GM18502 (cell line): ENCODE measurements around the gene REL.
"Not testable (repeated sequence)": the region's sequence is repeated elsewhere in the genome, so short reads cannot be mapped to it uniquely, and the experiment has no call there.

Source experiments
- ATAC-seq: cut with Tn5 transposase; IDR thresholded peaks from one replicate; pipeline ENCODE4 v1.9.1; 2021; ENCODE audit warnings: mild to moderate bottlenecking; ENCODE audit not compliant: unreplicated experiment, poor library complexity

Gene REL

DNA sequence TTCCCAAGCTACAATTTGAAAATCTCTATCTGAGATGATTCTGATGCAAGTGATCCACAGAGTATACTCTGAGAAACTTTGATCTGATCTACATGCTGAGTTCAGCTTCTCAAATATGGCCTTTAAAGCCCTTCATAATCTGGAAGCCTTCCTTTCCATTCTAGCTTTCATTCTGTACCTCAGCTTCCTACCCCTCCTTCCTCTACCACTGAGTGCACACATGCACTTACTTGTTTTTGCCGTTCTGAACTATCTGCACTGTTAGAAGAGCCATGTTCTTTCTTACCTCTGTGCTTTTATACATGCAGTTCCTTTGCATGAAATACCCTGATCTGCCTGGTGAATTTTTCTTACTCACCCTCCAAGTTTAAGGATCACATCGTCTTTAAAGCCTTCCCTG, 25.0 kb downstream of the REL start:
- no peak for ATAC-seq

DNA sequence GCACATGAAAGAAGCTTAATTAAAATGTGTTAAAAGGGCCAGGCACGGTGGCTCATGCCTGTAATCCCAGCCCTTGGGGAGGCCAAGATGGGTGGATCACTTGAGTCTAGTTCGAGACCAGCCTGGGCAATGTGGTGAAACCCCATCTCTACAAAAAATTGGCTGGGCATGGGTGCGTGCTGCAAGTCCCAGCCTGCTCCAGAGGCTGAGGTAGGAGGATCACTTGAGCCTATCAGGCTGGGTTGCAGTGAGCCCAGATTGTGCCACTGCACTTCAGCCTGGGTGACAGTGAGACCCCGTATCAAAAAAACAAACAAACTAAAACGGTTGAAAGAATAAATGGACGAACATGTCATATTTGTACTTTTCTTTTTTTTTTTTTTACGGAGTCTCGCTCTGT, 26.0 kb downstream of the REL start:
- no peak for ATAC-seq

DNA sequence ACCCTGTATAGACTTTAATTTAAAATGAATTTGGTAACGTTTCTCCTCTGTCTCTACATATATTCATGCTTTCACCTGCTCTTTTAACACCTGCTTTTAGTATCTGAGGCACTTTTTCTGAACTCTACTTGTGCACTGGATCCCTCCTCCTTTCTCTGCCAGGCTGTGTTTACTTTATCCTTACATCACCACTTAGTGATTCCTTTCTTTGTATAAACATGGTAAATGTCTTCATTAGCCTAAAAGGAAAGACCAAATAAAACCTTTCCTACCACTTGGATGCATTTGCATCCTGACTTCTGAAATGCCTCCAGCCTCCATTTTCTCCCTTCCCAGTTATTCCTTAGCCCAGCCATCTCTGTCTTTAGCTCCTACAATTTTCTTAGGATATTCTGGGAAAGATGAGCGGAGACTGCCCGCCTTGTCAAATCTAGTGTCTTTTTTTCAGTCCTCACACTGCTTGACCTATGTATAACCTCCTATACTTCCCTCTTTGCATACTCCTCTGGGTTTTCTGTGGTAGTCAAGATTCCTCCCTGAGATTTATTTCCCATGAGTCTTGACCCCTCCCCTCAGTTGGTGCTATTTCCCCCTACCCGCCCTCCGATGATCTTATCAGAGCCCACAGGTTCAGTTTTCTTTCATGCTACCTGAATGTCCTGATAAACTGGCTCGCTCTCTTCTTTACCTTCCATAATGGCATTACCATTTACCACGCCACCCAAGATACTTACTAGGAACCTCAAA, 44.8 kb downstream of the REL start:
- ATAC-seq = no peak

DNA sequence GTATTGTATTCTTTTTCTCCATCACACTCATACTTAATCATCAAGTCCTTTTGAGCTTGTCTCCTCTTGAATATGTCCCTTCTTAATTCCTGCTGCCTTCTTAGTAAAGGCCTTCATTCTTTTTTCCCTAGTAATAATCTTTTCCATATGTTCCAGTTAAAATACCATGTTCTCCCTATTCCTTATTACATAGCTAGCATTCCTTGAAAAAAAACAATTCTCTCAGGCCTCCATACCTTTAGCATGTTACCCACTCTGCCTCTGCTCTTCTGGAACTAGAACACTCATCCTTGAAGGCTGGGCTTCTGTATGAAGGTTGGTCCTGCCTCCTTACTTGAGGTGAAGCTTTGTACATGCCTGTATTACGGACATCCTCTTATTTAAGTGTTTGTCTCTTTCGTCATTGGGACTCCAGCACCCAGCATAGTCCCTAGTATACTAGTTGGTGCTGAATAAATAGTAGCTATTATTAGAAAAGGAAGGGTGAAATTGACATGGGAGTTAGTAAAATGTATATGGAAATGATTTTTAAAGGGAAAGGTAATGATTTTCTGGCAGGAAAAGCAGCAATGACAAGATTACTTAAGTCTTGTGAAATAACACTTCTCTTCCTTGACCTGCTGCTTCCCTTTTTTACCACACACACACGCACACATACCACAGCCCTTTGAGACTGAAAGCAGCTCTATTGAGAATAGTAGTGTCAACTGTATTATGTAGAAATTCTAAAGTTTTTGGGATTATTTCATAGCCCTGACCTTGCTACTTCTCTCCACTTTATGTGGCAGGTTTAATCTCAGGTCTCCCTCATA, 45.6 kb downstream of the REL start:
- ATAC-seq = no peak

DNA sequence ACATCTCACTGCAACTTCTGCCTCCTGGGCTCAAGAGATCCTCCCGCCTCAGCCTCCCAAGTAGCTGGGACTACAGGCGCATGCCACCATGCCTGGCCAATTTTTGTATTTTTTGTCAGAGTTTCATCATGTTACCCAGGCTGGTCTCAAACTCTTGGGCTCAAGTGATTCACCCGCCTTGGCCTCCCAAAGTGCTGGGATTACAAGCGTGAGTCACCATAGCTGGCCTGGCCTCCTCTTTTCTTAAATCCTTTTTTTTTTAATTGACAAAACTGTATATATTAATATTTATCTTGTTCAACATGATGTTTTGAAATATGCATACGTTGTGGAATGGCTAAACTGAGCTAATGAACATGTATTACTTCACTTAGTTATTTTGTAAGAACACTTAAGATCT, 50.7 kb downstream of the REL start:
- not testable (repeated sequence) for ATAC-seq

DNA sequence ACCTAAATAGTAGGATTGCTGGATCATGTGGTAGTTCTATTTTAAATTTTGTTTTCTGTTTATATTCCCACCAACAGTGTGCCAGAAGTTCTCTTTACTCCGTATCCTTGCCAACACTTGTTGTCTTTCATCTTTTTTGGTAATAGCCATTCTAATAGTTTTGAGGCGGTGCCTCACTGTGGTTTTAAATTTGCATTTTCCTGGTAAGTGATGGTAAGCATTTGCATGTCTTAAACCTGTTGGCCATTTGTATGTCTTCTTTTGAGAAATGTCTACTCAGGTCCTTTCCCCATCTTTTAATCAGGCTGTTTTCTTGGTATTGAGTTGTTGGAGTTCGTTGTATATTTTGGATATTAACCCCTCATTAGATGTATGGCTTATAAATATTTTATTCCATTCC, 51.6 kb downstream of the REL start:
- ATAC-seq = no peak

DNA sequence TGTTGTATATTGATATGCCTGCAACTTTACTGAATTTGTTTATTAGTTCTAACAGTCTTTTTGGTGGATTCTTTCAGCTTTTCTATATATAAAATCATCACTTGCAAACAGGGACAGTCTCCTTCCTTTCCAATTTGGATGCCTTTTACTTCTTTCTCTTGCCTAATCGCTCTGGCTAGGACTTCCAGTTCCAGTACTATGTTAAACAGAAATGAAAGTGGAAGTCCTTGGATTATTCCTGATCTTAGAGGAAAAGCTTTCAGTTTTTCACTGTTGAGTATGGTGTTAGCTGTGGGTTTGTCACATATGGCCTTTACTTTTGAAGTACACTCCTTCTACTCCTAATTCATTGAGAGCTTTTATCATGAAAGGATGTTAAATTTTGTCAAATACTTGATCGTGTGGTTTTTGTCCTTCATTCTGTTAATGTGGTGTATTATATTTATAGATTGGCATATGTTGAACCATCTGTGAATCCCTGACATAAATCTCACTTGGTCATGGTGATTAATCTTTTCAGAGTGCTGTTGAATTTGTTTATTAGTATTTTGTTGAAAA, 52.9 kb downstream of the REL start:
- no peak for ATAC-seq

DNA sequence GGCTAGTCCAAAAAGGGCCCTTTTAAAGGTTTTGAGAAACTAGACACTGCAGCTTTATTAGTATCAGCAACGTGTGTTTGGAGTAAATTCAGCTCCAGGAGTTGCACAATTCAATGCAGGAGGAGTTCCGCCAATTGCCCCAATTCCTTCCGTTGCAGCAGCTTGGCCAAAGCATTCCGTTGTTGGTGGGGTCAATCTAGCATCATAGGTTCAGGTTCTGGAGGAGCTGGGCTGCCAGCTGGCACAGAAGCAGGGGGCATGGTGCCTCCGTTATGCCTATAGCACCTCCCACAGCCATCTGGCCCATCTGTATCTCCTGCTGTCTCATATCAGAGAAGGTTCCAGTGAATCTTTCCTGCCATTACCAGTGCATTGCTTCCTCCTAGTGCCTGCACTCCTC, 55.4 kb downstream of the REL start:
- no peak for ATAC-seq

DNA sequence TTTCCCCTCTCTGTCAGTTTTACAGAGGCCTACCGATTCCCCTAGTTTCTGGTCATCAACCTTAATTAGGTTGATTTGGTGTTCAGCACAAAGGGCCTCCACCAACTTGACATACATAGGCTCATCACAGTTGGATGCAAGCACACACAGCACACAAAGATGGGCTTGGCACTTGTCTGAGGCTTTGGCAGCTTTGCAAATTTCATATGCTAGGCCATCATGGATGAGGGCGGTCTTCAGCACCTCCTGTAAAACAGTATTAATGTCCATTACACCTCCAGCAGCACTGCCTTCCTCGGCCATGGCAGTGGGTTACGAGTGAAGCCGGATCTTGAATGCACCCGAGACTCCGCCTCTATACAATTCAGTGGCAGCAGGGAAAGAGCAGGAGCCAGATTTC, 56.9 kb downstream of the REL start:
- ATAC-seq = no peak

DNA sequence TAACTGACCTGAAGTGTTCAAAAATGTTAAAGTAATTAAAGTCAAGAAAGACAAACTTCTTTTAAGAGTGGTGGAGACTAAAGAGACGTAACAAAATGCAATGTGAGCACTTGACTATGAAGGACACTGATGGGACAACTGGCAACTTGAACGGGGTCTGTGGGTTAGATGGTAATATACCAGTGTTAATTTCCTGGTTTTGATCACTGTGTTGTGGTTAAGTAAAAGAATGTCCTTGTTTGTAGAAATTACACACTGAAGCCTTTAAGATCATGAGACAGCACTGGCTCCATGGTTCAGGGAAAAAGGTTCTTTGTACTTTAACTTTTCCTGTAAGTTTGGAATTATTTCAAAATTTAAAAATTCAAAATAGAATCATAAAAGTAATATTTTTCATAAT, 58.2 kb downstream of the REL start:
- no peak for ATAC-seq

DNA sequence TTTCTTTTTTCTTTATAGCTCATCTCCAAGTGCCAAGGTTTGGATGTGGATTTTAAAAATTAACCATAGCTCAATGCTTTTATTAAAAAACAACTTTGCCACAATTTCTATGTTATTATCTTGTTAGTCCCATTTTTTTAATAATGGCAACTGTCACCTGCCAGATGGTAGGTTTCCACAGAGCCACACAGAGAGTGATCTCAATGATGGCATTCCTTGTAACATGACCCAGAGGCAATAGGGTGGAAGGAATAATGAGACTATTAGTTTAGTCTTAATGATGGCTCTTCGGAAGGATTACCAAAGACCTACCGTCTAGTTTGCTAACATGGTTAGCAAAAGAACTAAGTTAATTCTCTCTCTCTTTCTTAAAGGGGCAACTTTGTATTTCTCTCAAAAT, 64.0 kb downstream of the REL start:
- ATAC-seq = no peak

DNA sequence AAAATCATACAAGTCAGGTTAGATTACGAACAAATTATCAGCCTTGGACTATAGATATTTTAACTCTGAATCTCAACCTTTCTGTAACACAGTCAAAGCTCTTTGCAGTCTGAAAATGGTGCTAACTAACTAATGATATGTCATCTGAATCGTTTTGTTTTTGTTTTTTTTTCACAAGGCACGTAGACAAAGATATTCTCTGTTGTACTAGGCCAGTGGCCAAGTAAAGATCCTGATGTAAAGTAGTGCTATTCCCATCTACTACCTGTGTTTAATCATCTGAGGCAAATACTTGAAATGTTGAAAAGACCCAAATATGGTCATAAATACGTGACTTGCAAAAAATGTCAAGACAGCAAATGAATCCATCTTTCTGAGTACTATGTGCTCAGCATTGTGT, 65.7 kb downstream of the REL start:
- no peak for ATAC-seq

DNA sequence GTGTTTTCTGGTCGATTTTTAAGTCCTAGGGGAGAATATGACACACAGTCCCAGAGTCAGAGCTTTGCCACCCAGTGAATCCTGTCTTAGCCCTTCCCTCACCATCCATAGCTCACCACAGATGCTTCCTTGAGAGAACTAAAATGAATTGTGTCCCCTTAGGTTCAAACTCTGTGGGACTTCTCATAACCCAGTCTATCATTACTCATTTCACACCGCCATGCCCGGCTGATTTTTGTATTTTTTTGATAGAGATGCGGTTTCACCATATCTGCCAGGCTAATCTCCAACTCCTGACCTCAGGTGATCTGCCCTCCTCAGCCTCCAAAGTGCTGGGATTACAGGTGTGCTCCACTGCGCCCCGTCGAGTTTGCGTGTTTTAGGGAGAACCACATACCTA, 66.8 kb downstream of the REL start:
- ATAC-seq = no peak

DNA sequence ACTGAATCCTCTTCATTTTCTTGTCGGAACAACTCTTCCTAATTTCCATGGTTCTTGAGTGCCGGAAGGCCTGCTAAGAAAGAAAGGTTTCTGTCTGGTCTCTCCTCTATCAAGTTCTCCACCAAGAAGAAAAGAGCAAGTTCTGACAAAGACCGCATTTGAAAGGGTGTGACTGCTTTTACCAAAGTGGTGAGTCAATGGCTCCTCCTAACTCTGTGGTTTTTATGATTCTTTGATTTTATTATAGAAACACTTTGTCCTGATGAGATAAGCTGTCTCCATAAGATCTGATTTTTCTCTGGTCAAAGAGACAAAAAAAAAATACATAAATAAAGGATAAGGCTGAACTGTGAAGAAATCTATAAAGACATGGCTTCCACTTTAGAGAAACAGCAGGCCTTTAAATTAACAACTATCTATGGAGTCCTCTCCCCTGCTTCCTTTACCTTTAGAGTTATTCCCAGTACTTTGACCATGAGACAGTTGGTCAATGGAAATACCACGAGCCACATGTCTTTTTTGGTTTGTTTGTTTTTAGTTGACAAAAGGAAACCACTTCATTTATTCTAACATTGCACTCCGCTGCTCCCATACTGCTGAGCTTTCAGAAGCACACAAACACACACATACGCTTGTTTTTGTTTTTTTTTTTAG, 67.7 kb downstream of the REL start:
- ATAC-seq = no peak

DNA sequence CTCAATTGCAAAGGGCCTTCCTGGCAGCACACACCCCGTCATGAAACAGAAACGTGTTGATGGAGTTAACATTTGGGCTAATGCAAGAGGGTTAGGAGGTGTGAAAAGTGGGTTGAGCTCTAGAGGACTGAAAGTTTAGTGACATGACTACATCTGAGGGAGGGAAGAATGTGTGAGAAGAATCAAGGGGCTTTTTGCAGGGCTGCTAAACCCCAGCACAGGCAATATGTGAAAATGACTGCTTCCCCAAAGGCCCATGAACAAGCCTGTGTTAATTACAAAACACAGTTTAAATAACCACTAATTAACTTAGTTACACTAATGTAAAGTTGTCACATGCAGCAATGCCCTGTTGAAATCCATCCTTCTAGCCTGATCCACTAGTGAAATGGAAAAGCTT, 72.8 kb downstream of the REL start:
- no peak for ATAC-seq

DNA sequence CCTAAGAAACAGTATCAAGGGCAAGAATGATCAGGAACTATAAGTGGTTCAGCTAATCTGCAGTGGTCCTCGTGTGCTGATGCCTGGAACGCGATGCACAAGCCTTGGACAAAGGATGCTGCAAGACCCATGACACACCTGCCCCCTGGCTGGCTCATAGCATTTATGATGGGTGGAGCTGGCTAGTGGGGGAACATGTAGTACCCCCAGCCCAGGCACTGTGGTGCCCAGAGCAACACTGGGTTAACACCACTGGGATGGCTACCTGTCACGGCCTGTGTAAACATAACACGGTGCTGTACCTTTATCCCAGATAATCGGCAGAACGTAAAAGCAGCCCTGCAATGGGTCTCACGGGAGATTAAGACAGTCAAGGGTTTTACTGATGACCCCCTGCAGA, 75.8 kb downstream of the REL start:
- no peak for ATAC-seq

DNA sequence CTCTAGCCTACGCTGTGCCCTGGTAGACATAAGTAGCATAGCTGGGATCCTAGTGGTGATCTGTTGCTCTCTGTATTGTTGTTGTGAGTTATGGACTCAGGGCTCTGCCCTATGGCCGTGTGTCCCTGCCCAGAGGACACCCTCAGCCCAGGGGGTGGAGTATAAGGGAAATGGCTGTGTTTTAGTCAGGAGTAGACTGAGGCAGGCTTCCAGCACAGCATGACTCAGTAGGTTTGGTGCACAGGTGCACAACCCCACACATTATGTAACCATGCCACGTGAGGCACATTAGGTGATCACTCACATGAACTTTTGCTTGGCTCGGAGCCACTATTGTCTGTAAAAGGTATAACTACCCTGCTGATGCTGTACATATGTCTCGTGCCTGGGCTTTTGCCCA, 76.3 kb downstream of the REL start:
- no peak for ATAC-seq

DNA sequence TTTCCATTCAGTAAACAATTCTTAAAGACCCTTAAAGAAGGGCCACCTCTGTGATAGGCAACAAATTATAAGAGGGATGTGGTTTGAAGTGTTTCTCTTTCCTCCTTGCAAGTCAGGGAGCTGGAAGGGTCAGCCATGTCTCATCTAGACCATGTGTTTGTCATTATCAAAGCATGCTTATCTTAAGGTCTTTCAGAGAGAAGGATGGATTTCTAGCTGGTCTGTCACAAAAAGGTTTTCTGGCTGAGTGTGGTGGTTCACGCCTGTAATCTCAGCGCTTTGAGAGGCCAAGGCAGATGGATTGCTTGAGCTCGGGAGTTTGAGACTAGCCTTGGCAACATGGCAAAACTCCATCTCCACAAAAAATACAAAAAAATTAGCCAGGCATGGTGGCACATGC, 77.0 kb downstream of the REL start:
- no peak for ATAC-seq

DNA sequence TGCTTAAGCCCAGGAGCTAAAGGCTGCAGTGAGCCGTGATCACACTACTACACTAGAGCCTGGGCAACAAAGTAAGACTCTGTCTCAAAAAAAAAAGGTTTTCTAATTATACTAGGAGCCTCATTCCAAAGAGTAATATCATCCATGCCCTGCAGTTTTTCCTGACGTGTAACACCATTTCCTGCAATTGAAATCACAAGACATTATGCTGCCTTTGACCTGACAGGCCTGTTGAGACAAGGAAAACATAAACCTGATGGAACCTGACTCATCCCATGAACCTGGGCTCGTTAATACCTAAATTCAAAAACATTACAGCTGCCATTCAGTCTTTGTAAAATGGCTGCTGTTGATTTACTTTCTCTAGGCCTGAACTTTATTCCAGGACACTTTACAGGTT, 77.4 kb downstream of the REL start:
- no peak for ATAC-seq

DNA sequence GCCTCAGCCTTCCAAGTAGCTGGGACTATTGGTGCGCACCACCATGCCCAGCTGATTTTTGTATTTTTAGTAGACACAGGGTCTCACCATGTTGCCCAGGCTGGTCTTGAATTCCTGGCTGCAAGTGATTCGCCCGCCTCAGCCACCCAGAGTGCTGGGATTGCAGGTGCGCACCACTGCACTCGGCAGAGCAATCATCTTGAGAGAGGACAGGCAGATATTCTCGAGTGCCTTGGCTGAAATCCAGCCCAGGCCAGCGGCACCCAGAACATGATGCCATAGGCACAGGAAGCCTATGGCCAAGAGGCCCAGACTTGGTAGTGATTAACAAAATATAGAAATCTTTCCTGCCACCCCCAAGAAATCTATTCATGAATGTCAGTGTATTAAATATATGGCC, 78.1 kb downstream of the REL start:
- no peak for ATAC-seq

DNA sequence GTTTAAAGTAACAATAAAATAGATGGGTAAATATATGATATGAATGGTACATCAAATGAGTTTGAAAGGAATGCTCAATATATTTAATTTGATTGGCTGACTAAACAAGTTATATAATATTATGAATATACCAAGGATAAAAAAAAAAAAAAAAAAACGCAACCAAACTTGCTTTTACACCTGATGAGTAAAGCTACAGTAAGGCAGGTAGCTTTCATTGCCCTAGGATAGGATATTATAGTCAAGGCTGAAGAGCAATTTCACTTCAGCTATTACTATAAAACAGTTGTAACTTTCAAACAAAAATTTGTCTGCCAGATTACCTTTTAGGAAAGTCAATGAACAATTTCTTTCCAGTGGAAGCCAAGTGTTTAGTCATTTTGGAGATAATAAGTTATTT, 79.3 kb downstream of the REL start:
- no peak for ATAC-seq
